HG03520 (cell line): ENCODE results near the gene SDK2.

Source experiments
- ATAC-seq: cut with Tn5 transposase; IDR thresholded peaks from one replicate; pipeline ENCODE4 v1.9.1; 2021; ENCODE audit warnings: mild to moderate bottlenecking, moderate library complexity; ENCODE audit not compliant: unreplicated experiment

Gene SDK2

GRCh38 chr17:73397278-73397826 lies 246.9 kb downstream of the SDK2 start:
- ATAC-seq: no peak

GRCh38 chr17:73396431-73397277 lies 247.6 kb downstream of the SDK2 start:
- no peak for ATAC-seq

GRCh38 chr17:73394512-73395450 lies 249.5 kb downstream of the SDK2 start:
- ATAC-seq: no peak

GRCh38 chr17:73393962-73394361 lies 250.3 kb downstream of the SDK2 start:
- no peak for ATAC-seq

GRCh38 chr17:73393381-73393780 lies 250.9 kb downstream of the SDK2 start:
- no peak for ATAC-seq

GRCh38 chr17:73391331-73392265 lies 252.6 kb downstream of the SDK2 start:
- no peak for ATAC-seq

GRCh38 chr17:73390851-73391250 lies 253.4 kb downstream of the SDK2 start:
- no peak for ATAC-seq

- no peak for ATAC-seq
These were observed 254.0 kb downstream of the SDK2 start for GRCh38 chr17:73390221-73390620.

- no peak for ATAC-seq
These were observed 254.8 kb downstream of the SDK2 start for GRCh38 chr17:73389411-73389810.

GRCh38 chr17:73388578-73388905 lies 255.7 kb downstream of the SDK2 start:
- ATAC-seq: no peak

GRCh38 chr17:73387746-73388577 lies 256.3 kb downstream of the SDK2 start:
- no peak for ATAC-seq

- no peak for ATAC-seq
These were observed 257.7 kb downstream of the SDK2 start for GRCh38 chr17:73386561-73386960.

GRCh38 chr17:73384926-73385325 lies 259.3 kb downstream of the SDK2 start:
- ATAC-seq: no peak

GRCh38 chr17:73380439-73381106 lies 263.7 kb downstream of the SDK2 start:
- ATAC-seq: no peak

- no peak for ATAC-seq
These were observed 264.4 kb downstream of the SDK2 start for GRCh38 chr17:73379826-73380225.

- no peak for ATAC-seq
These were observed 265.2 kb downstream of the SDK2 start for GRCh38 chr17:73378974-73379470.

GRCh38 chr17:73376636-73377035 lies 267.6 kb downstream of the SDK2 start:
- no peak for ATAC-seq

GRCh38 chr17:73376152-73376551 lies 268.1 kb downstream of the SDK2 start:
- no peak for ATAC-seq

GRCh38 chr17:73371836-73372235 lies 272.4 kb downstream of the SDK2 start:
- no peak for ATAC-seq
